HG03342 (cell line): ENCODE measurements around the gene RAB6D.
"Not testable (repeated sequence)": the region's sequence is repeated elsewhere in the genome, so short reads cannot be mapped to it uniquely, and the experiment has no call there.

Experiments
- ATAC-seq: cut with Tn5 transposase; IDR thresholded peaks from one replicate; pipeline ENCODE4 v1.9.1; 2021; ENCODE audit warnings: mild to moderate bottlenecking, moderate library complexity; ENCODE audit not compliant: unreplicated experiment

RAB6D gene

DNA sequence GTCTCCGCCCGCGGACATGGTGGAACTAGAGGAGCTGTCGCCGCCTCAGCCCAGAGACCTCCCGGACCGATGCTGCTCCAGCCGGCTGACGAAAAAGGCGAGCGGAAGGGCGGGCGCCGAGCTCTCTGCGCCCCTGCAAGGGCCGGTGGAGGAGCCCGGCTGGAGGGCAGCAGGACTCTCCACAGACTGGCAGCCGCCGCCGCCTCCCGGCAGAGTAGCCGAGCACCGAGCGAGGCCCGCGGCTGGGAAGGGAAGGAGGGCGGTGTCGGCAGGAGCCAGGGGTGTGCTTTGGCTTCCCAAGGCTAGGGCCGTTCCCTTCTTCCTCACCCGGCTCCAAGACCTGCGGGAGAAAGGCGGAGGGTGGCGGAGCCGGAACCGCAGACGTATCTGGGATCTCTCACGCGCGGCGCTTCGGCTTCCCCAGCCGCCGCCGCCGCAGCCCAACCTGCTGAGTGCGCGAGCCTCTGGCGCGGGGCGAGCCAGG, at the start of gene RAB6D:
Gene RAB6D (minus strand): TSS at position 466 of the 484 bp plus-strand sequence. CDS start 448 bp downstream, at position 18.
- not testable (repeated sequence) for ATAC-seq

DNA sequence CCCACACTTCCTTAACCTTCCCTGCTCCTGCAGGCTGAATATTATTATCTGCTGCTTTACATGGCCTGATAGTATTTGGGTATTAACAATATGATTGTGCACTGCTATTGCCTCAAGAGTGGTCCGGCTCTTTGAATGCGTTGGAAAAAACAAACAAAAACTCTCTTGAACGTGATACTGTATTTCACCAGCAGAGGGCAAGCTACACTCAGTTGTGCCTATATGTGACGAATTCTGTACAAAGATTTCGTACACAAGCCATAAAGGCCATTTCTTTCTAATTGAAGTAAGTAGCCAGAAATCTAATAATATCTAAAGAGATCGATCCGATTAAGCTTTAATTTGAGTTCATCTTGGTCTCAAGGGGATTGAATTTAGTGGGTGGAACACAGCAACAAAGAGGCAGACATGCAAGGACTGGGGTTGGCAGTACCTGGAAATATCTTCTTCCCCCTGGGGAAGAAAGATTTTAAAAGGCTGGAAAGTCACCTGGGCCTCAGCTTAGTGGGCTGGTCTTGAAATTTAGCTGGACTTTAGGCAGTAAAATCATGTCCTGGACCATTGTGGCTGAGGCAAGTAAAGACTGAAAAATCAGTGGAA, 49.3 kb upstream of the RAB6D start:
- ATAC-seq, result peak; percentile 74

DNA sequence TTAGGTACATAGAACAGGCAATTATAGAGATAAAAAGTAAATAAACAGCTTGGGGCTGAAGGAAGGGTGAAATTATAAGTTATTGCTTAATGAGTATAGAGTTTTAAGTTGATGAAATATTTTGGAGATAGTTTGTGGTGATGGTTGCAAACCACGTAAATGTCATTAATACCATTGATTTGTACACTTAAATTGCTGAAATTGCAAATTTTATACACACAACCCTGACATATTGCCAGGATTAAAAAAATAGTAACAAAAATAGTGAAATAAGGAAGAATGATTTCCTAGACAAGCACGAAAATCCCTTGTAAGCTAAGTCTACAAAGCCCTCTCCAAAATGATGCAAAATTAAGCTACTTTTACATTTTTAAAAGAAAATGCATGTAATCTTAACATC, 46.2 kb upstream of the RAB6D start:
- ATAC-seq, result no peak

DNA sequence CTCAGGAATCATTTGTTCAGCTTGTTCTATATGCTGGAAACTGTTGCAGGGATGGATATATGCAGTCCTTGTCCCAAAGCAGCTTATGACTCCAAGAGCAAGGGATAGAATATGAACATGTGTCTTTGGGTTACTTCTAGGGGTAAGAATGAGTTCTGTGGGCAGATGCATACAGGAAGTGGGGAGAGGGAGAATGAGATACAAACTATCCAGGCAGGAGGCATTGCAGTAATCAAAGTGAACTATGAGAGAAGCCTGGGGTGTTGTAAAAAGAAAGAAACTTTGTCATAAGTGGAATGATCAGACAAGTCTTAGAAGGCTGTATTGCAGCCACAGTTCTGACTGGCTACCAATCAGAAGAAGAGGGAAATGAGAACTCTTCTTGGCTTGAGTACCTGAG, 44.8 kb upstream of the RAB6D start:
- ATAC-seq, result no peak

DNA sequence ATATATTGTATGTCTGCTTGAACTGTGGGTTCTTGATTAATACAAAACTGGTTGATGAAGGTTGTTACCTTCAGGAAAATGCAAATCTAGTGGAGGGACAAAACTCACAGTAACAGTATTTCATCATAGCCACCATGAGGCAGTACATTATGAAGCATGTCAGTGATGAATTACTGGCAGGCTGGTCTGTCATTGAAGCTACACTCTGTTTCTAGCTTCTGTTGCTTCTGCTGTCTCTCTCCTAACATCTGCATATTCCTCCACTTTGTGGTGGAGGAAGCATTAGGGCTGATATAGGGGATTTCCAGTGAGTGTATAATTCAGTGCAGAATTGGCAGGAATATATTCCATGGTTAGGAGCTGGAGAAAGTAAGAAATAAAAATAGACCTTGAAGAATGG, 44.2 kb upstream of the RAB6D start:
- no peak for ATAC-seq

DNA sequence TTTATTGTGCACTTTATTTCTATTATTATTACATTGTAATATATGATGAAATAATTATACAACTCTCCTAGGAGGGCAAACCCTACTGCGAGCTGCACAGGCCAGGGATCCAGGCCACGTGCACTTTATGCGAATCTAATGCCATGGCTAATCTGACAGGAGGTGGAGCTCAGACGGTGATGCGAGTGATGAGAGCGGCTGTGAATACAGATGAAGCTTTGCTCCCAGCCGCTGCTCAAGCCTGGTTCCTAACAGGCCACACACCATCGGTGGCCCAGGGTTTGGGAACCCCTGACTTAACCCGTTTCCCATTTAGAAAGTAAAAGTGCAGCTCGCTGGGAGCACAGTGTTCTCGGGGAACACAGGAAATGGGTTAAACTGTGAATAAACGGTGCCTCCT, 40.8 kb upstream of the RAB6D start:
- no peak for ATAC-seq

DNA sequence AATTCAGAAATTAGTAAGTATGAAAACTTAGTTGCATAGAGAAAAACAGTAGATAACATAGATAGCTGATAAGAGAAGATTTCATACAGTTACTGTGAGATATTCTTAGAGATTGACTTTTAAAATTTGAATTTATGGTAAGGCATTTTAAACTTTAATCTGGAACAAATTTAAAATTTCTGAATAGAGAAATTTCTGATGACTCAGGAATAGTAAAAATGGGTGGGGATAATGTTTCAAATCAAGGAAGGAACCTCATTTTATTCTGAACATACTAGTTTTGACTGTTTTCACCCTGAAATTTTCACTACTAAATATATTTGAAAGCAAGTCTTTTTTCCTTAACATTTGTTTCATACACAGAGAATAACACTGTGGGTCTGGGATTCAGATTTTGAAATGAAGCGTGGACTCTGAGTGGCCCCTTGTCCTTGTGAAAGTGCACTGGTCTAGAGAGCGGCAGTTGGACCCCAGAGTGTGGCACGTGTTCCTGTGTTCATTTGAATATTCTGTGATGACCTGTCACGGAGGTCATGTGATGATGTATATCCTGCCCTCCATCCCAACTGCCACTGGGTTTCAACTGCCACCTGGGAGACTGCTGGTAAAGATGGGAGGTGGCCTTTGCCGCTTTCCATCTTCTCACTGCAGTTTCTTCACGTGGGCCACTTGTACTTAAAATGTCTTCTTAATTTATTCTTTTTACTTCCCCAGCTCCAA, 38.5 kb upstream of the RAB6D start:
- no peak for ATAC-seq

DNA sequence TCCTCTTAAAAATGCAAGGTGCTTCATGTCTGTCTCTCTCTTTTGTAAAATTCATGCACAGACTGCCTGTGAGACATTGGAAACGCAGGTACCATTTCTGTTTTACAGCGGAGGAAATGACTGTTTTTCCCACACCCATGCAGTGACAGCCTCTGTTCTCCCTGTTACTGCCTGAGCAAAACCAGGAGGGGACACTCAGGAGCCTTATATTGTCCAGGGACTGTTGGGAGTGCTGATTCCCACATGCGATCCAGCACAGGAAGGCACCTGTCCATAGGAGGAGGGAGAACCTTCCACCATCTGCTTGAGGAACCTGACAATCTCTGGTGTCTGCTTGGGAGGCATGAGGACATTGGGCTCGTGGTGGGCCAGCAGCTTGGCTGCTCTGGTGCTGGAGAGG, 36.9 kb upstream of the RAB6D start:
- ATAC-seq, result no peak

DNA sequence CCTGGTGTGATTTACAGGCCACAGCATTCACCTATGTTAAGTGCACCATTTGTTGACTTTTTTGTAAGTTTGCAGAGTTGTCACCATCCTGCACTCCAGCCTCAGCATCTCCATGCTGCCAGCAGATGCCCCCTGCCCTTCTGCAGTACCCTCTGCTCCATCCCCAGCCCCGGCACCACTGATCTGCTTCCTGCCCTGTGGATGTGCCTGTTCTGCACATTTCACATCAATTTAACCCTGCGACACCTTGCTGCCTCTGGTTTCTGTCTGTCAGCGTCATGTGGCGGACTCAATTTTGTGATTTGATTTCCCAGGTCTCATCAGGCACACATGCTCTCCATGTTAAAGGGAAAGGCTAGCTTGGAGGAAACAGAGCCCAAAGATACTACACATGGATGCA, 36.5 kb upstream of the RAB6D start:
- ATAC-seq, result not testable (repeated sequence)

DNA sequence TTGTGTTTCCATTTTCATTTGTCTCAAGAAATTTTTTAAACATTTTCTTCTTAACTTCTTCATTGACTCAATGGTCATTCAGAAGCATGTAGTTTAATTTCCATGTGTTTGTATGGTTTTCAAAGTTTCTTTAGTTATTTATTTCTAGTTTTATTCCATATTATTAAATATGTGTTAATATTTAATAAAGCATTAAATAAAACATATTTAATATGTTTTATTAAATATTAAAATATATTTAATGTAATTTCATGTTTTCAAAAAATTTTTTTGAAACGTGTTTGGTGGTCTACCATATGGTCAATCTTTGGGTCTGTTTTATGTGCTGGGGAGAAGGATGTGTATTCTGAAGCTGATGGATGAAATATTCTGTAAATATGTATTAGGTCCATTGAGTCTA, 32.2 kb upstream of the RAB6D start:
- not testable (repeated sequence) for ATAC-seq

DNA sequence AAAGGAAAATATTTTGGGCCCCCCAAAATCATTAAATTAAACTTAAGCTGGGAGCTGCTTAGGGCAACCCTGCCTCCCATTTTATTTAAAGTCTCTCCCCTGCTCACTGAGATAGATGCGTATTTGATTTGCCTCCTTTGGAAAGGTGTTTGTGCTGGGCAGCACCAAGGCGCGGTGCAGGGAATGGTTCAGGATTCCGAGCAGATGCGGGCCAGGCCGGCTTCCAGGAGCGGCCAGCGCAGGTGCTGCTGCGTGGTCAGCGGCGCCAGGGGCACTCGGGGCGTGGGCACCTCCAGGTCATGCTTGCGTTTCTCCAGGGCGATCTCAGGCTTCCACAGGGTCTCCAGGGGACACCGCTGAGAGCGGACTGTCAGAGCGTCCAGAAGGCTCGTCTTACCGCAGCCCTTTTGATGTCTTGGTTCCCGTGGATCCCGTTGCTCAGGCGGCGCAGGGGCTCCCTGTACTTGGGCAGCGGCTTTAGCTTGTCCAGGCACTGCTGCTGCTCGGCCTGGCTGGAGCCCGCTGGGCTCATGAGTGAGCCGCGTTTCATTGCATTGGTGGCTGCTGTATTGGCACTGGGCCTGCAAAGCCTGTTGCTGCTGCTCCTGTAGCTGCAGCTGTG, 31.2 kb upstream of the RAB6D start:
- not testable (repeated sequence) for ATAC-seq

DNA sequence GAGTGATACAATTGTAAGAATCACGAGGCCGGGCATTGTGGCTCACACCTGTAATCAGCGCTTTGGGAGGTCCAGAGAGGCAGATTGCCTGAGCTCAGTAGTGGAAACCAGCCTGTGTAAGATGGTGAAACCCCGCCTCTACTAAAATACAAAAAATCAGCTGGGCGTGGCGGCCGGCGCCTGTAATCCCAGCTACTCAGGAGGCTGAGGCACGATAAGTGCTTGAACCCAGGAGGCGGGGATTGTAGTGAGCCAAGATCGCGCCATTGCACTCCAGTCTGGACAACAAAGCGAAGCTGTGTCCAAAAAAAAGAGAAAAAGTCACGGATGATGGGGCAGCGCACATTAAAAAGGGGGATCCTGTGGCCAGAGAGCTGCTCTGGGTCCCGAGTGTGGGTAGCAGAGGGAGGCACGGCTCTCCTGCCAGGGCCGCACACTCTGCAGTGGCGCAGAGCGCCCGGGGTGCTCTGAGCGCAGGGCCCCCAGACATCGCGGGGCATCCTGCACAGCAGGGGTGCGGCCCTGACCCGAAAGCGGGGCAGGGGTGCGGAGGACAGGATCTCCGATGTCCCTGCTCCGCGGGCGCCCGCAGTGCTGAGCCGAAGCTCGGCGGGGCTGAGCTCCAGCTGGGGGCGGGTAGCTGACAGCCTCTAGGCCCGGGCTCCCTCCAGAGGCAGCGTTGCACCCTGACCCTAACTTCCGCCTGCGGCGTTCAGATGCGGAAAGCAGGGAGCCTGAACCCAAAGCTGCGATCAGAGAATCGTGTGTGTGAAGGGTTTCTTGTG, 30.4 kb upstream of the RAB6D start:
- ATAC-seq, result no peak

DNA sequence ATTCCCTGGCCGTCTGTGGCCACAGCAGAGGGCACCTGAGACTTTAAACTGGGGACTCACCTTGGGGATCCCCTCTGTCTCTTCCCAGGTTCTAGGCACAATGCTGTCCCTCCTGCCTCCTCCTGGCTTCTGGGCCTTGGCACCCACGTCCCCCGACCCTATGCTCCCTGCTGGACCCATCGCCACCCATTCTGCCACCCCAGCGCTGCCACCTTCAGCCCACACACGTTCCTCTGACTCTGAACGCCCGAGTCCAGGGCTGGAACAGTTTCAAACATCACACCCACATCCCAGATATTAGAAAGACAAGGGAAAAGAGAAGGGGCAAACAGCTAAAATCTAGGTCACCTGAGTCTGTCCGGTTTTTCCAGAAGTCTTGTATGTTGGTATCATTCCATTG, 28.0 kb upstream of the RAB6D start:
- ATAC-seq, result not testable (repeated sequence)

DNA sequence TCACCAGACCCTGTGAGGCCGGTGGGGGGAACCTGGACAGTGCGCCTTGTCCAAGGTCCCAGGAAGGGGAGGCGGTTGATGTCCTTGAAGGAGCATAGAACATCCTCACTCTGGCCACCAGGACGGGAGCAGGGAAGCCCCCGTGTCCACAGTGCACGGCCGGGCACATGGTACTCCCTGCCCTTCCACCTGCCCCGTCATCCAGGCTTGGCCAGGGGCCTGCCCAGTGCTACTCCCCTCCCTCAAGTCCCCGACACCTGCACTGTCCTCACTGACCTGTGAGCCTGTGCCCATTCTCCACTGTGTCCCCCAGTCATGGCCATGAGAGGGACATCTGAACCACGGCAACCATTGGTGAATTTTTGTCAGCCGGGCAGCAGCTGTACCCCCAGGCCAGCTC, 27.5 kb upstream of the RAB6D start:
- ATAC-seq, result not testable (repeated sequence)

DNA sequence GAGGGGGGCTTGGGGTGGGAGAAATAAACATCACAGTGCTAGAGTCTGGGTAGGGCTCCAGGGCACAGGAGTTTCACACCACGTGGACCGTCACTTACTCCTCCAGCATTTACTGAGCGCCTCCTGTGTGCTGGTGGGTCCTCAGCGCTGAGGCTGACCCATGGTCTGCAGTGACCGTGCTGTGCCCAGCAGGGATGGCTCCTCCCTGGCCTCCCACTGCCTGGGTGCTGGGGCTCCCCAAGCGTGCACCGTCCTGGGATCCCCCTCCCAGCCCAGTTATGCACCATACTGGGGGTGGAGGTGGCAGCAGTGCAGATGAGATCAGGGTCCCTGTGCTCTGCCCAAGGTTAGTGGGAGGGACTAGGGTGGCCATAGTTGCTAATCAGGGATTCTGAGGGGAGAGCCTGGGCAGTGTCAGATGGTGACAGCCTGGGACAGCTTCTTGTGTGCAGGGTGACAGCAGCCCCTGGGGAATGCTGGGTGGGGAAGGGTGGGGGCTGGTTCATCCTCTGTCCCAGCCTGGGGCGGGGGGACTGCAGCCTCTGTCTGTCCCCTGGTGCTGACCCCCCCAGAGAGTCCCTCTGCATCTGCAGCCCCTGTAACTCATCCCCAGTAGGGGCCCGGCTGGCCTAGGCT, 26.6 kb upstream of the RAB6D start:
- ATAC-seq, result not testable (repeated sequence)

DNA sequence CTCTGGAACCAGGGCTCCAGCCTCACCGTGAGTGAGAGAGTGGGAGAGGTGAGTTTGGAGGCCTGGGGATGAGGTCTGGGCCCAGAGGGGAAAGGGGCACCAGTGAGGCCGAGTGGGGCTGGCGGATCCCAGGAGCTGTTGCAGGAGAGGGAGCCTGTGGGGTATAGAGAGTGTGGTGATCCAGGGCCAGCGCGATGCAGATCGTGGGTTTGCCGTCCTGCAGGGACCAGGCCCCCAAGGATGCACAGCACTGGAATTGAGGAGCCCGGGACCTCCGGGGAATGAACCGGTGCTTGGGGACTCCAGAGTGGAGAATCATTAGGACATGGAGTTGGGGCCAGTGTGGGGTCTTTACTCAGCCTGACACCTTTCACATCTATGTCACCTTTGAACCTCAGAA, 25.7 kb upstream of the RAB6D start:
- no peak for ATAC-seq

DNA sequence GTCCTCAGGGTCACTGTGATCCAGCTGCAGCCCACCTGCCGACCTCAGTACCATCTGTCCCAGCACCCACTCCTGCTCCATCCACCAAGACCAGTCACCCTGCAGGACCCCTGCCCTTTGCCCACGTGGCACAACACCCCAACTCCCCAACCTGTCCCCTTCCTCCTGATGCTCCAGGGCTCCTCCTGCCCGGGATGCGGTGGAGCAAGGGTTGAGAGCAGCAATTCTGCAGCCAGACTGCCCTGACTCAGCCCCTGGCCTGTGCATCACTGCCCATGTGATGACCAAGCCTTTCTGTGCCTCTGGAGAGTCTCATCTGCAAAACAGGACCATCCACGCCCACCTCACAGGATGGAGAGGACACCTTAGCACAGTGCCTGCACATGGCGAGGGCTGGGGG, 24.9 kb upstream of the RAB6D start:
- ATAC-seq, result not testable (repeated sequence)

DNA sequence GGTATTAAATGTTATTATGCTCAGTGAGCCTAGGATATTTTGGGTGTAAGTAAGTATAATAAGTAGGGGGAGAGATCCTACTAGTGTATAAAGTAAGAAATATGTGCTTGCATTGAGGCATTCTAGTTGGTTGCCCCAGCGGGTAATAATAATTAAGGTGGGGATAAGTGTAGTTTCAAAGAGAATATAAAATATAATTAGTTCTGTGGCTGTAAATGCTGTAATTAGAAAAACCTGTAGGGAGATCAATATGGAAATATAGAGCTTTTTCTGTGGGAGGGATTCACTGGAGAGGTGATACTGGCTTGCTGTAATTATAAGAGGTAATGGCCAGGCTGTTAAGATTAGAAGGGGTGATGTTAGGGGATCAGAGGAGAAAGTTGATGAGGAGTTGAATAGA, 9.1 kb upstream of the RAB6D start:
- not testable (repeated sequence) for ATAC-seq

DNA sequence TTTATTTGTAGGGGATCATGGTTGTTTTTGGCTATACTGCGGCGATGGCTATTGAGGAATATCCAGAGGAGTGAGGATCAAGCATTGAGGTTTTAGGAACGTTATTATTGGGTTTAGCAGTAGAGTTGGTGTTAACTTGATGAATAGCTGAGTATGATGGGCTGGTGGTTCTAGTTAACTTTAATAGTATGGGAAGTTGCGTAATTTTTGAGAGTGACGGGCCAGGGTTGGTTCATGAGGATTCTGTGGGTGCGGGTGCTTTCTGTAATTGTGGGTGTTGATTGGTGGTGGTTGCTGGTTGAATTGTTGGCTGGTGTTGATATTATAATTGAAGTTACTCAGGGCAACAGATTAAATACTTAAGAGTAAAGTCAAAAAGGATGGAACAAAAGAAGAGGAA, 6.0 kb upstream of the RAB6D start:
- no peak for ATAC-seq

DNA sequence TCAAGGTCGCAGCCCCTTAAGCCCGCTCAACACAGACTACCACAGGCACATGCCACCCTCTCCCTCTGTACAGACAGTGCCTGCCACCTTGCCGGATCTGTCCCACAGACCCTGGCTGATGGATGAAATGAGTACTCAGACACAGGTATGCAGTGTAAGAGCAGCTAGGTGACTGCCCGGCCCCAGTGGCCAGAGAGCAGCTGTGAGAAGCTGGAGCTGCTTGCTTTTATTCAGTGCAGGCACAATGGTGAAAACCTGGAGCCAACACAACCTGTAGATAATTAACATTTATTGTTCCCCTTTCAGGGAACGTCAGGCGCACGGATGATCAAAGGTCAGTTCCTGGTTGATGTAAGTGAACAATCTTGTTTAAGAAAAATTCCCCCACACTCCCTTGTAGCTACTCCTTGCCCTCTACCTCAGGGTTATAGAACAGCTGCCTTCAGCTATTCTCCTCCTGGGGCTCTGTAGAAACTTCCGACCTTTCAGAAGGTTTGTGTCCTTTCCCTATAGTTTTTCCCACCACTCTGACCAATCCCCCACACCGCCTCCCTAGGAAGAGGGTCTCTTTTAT, 4.6 kb upstream of the RAB6D start:
- ATAC-seq, result not testable (repeated sequence)
